HG03571 (cell line): ENCODE data around the gene SLC25A1.

Experiments
- ATAC-seq: cut with Tn5 transposase; IDR thresholded peaks from one replicate; pipeline ENCODE4 v1.9.1; 2021; ENCODE audit not compliant: unreplicated experiment

Gene SLC25A1

GRCh38 chr22:19181786-19182471 lies 3.4 kb upstream of the SLC25A1 start:
- ATAC-seq: no peak

GRCh38 chr22:19180740-19181410 lies 2.3 kb upstream of the SLC25A1 start:
- ATAC-seq: no peak

- ATAC-seq: no peak
Measured at GRCh38 chr22:19180234-19180633, 1.7 kb upstream of the SLC25A1 start.

- peak; percentile 36 for ATAC-seq
Measured at GRCh38 chr22:19179497-19180048, 1.0 kb upstream of the SLC25A1 start.

GRCh38 chr22:19178065-19178656 lies 375 bp downstream of the SLC25A1 start:
- ATAC-seq: peak; percentile 32

GRCh38 chr22:19177164-19178064 lies 1.1 kb downstream of the SLC25A1 start:
- no peak for ATAC-seq

GRCh38 chr22:19176732-19177131 lies 1.8 kb downstream of the SLC25A1 start:
- ATAC-seq: no peak

GRCh38 chr22:19176175-19176643 lies 2.3 kb downstream of the SLC25A1 start:
- ATAC-seq: no peak

- ATAC-seq: no peak
Measured at GRCh38 chr22:19175602-19176174, 2.8 kb downstream of the SLC25A1 start.

GRCh38 chr22:19175026-19175601 lies 3.4 kb downstream of the SLC25A1 start:
- ATAC-seq: no peak

GRCh38 chr22:19174106-19175025 lies 4.2 kb downstream of the SLC25A1 start:
- no peak for ATAC-seq

GRCh38 chr22:19173047-19174035 lies 5.2 kb downstream of the SLC25A1 start:
- ATAC-seq: no peak

GRCh38 chr22:19172213-19173046 lies 6.1 kb downstream of the SLC25A1 start:
- no peak for ATAC-seq

- no peak for ATAC-seq
Measured at GRCh38 chr22:19169947-19170318, 8.6 kb downstream of the SLC25A1 start.

GRCh38 chr22:19169002-19169946 lies 9.3 kb downstream of the SLC25A1 start:
- no peak for ATAC-seq
